K562 (cell line): ENCODE data around the gene C10orf143. TPM values are rescaled to one million over a fixed set of nuclear protein-coding genes. Genes with fewer than 3 reads are reported as not detected.

ENCODE experiments used
- ATAC-seq: fragments of 200-7000 bp; cut with Tn5 transposase; 3 replicates; pipeline ENCODE4 v1.9.1; 2020; ENCODE audit warnings: moderate library complexity
- BruUV-seq: library from RNA; stranded (reverse); fragments of 400-500 nt; replicated peaks from 2 replicates; lab custom pipeline; 2021; lab: Mats Ljungman, UMichigan
- CTCF ChIA-PET: fragments of 300-600 bp; formaldehyde crosslinking; extraction: SDS; loops from one replicate; lab custom pipeline; 2021; ENCODE audit warnings: low intra/inter-chr PET ratio; lab: Yijun Ruan, JAX
- POLR2A ChIA-PET: fragments of 300-600, 350-650 bp; sonication (Branson Sonifier 250); formaldehyde crosslinking; extraction: SDS; loops from one replicate; lab custom pipeline; 2021; ENCODE audit warnings: antibody characterized with exemption, inconsistent platforms; lab: Yijun Ruan, JAX
- DNase-seq, 4 experiments: peaks; one replicate each; pipeline versions ENCODE4 v3.0.0 to v3.0.0-alpha.2; 2011 to 2018; ENCODE audit warnings: low spot score in 3 of 4, mixed read lengths in 3 of 4; ENCODE audit errors: extremely low read depth in 1 of 4
- FAIRE-seq: peaks from 2 replicates; lab custom pipeline; 2011; peaks lifted over from hg19 to GRCh38; lab: Jason Lieb, UNC
- H2AFZ ChIP-seq: 2 replicates; pipeline ENCODE4 v1.6.0; 2011; ENCODE audit warnings: low read depth, low read length, control low read depth, inconsistent platforms
- H3K27ac ChIP-seq: fragments of 200-600 bp; 3 replicates; pipeline ENCODE4 v1.8.0; 2011; ENCODE audit warnings: low read depth, mild to moderate bottlenecking, control low read depth, inconsistent platforms, low read length, moderate library complexity, mixed read lengths; ENCODE audit errors: extremely low read depth
- H3K27me3 ChIP-seq, 2 experiments: fragments of 300-600 bp in 1 of 2; 2 replicates in 1 of 2; 3 replicates in 1 of 2; pipeline versions ENCODE4 v1.6.0 to v1.8.0; 2011; ENCODE audit warnings: inconsistent platforms in 2 of 2, low read length in 2 of 2, mild to moderate bottlenecking in 1 of 2, mixed read lengths in 1 of 2, moderate library complexity in 1 of 2; ENCODE audit not compliant: control insufficient read depth in 2 of 2, insufficient read depth in 2 of 2
- H3K36me3 ChIP-seq: fragments of 300-600 bp; 3 replicates; pipeline ENCODE4 v1.8.0; 2011; ENCODE audit warnings: mild to moderate bottlenecking, low read length, inconsistent platforms; ENCODE audit not compliant: control insufficient read depth, insufficient read depth
- H3K4me1 ChIP-seq, 2 experiments: fragments of 200-600 bp in 1 of 2; replicated peaks in 1 of 2; 2 replicates in 1 of 2; 3 replicates in 1 of 2; pipeline versions ENCODE4 v1.5.1 to v1.8.0; 2011; ENCODE audit warnings: inconsistent platforms in 2 of 2, low read length in 2 of 2, mild to moderate bottlenecking in 1 of 2, mixed read lengths in 1 of 2, moderate library complexity in 1 of 2; ENCODE audit not compliant: control insufficient read depth in 2 of 2, insufficient read depth in 2 of 2
- H3K4me2 ChIP-seq: 2 replicates; pipeline ENCODE4 v1.6.1; 2011; ENCODE audit warnings: low read length, control low read depth, inconsistent platforms, mixed read lengths; ENCODE audit not compliant: insufficient read depth
- H3K4me3 ChIP-seq: fragments of 200-600 bp; sonication (generic), shearing (Covaris generic); 2 replicates; pipeline ENCODE4 v1.5.1; 2016; ENCODE audit warnings: control low read depth, inconsistent platforms
- H3K79me2 ChIP-seq: fragments of 200-600 bp; 3 replicates; pipeline ENCODE4 v1.8.0; 2011; ENCODE audit warnings: low read length, inconsistent platforms; ENCODE audit not compliant: control insufficient read depth, insufficient read depth
- H3K9ac ChIP-seq, 2 experiments: 2 replicates each; pipeline versions ENCODE4 v1.6.0 to v1.6.1; 2011; ENCODE audit warnings: low read depth in 2 of 2, low read length in 2 of 2, control low read depth in 1 of 2, inconsistent platforms in 1 of 2, mild to moderate bottlenecking in 1 of 2, mixed read lengths in 1 of 2; ENCODE audit not compliant: insufficient read depth in 1 of 2
- H3K9me1 ChIP-seq: one replicate; pipeline ENCODE4 v1.6.0; 2011; ENCODE audit warnings: inconsistent platforms, mild to moderate bottlenecking, low read length, moderate library complexity; ENCODE audit not compliant: control insufficient read depth, insufficient read depth
- H3K9me3 ChIP-seq: replicated peaks from 2 replicates; pipeline ENCODE4 v1.5.1; 2011; ENCODE audit warnings: low read depth, low read length, inconsistent platforms; ENCODE audit not compliant: control insufficient read depth, insufficient read depth
- H4K20me1 ChIP-seq: replicated peaks from 2 replicates; pipeline ENCODE4 v1.6.1; 2011; ENCODE audit warnings: low read length, inconsistent platforms, mixed read lengths; ENCODE audit not compliant: control insufficient read depth, insufficient read depth
- EP300 ChIP-seq: IDR thresholded peaks from 2 replicates; pipeline ENCODE4 v1.6.1; 2012; ENCODE audit warnings: low read length, improper control_type of control experiment
- FIP1L1 ChIP-seq: fragments of 200-400 bp; formaldehyde crosslinking; IDR thresholded peaks from 2 replicates; pipeline ENCODE4 v1.6.1; 2018; ENCODE audit warnings: mild to moderate bottlenecking, low read depth, low read length; ENCODE audit not compliant: poor library complexity, severe bottlenecking
- HDAC6 ChIP-seq: IDR thresholded peaks from 2 replicates; pipeline ENCODE4 v1.6.1; 2012; ENCODE audit warnings: low read depth, mild to moderate bottlenecking, control low read depth, inconsistent platforms, low read length, moderate library complexity
- ILF3 ChIP-seq: fragments of 450-650 bp; IDR thresholded peaks from 2 replicates; pipeline ENCODE4 v1.6.1; 2018; ENCODE audit warnings: antibody characterized with exemption, mild to moderate bottlenecking, moderate library complexity, borderline replicate concordance
- JUNB ChIP-seq: fragments of 450-650 bp; formaldehyde crosslinking; conservative IDR thresholded peaks from 2 replicates; pipeline ENCODE4 v1.4.0; 2020; ENCODE audit warnings: mild to moderate bottlenecking
- NBN ChIP-seq: fragments of 450-650 bp; IDR thresholded peaks from 2 replicates; pipeline ENCODE4 v1.6.1; 2016; ENCODE audit warnings: low read depth, mild to moderate bottlenecking
- ZNF140 ChIP-seq: fragments of 250-450 bp; sonication (Bioruptor Pico); IDR thresholded peaks from 2 replicates; pipeline ENCODE4 v1.8.0; 2021; ENCODE audit warnings: moderate library complexity, mild to moderate bottlenecking, inconsistent platforms
- ZNF143 ChIP-seq: sonication (generic); formaldehyde crosslinking; IDR thresholded peaks from 2 replicates; pipeline ENCODE4 v1.9.0; 2022; ENCODE audit warnings: mild to moderate bottlenecking, missing genetic modification reagents
- WGBS: fragments of 100-300 bp; shearing (Covaris generic); methylation state at CpG from one replicate; pipeline ENCODE4 v1.1.6; 2016; ENCODE audit warnings: low coverage, mixed read lengths; ENCODE audit not compliant: insufficient coverage; ENCODE audit errors: missing lambda C conversion rate; 5-methylcytosine and 5-hydroxymethylcytosine counted together
- in situ Hi-C: fragments of 300-500 bp; cut with MboI; formaldehyde crosslinking; loops from 4 replicates; pipeline ENCODE4 v1.15.0; 2018; ENCODE audit warnings: inconsistent platforms, mixed read lengths
- intact Hi-C: fragments of 100-400 bp; cut with micrococcal nuclease; formaldehyde crosslinking; loops from 2 replicates; pipeline ENCODE4 v1.14.2; 2022
- polyA plus RNA-seq, 8 experiments: library from polyadenylated mRNA; depleted of rRNA in 4 of 8; stranded (reverse) in 5 of 8; unstranded in 3 of 8; fragments of >200 nt; fragmentation: Nextera tagmentation in 2 of 8; fragmentation: Illumina TruSeq in 1 of 8; extraction: Ambion mirVana in 2 of 8; extraction: Trizol in 1 of 8; gene quantifications; 2 replicates each; pipeline versions ENCODE4 v1.2.1 to v1.2.3, GENCODE V29; 2011 to 2014; ENCODE audit warnings: inconsistent platforms in 1 of 8, missing spikeins in 1 of 8
- total RNA-seq, 7 experiments: library from RNA; depleted of rRNA in 6 of 7; stranded (reverse); fragments of >200 nt in 6 of 7; fragmentation: Illumina TruSeq in 2 of 7; extraction: Trizol in 2 of 7; gene quantifications; 2 replicates each; pipeline versions ENCODE4 v1.2.1 to v1.2.3, GENCODE V29; 2011 to 2021; ENCODE audit warnings: low replicate concordance in 1 of 7
- TF ChIP-seq, protein P1 (sequence below), 2 experiments: fragments of 450-650 bp; formaldehyde crosslinking in 1 of 2; IDR thresholded peaks; 2 replicates each; pipeline versions ENCODE4 v1.4.0 to v1.6.1; 2014 to 2020; ENCODE audit warnings: mild to moderate bottlenecking in 2 of 2, borderline replicate concordance in 1 of 2, low read depth in 1 of 2
- TF ChIP-seq, protein P2 (sequence below): sonication (generic); formaldehyde crosslinking; IDR thresholded peaks from 2 replicates; pipeline ENCODE4 v1.8.0; 2022; ENCODE audit warnings: mild to moderate bottlenecking, missing genetic modification reagents, borderline replicate concordance
- TF ChIP-seq, protein P3 (sequence below): fragments of 450-650 bp; formaldehyde crosslinking; IDR thresholded peaks from 2 replicates; pipeline ENCODE4 v1.4.0; 2020; ENCODE audit warnings: mild to moderate bottlenecking

C10orf143 gene
- total and polyA plus RNA-seq, 9 of the 15 experiments (the other 6 are each of a cell fraction or from before 2014, with no cell fraction given), result 0.07 to 0.42 (median 0.25) TPM; not detected in 2

DNA sequence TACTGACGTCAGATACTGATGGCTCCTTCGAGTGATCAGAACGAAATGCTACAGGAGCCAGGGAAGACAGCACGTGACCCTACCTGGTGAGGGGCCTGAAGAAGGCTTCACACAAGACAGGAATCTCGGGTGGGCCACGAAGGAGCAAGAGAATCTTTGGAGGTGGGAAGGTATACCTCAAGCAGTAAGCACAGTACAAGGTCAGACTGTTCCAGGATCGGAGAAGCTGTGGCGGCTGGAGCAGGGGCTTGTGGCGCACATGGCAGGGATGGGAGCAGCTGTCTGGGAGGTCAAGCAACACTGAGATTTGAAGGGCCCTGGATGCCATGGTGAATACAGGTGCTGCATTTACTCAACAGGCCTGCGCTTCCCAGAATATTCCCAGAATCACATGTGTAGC lies 45.4 kb downstream of the C10orf143 start:
- ChIA-PET CTCF (no interaction called here), POLR2A (no interaction called here)
- no peak overlapping the region for H3K4me2 ChIP-seq
- no peaks in the 10 kb centered on the region for H3K9me3 ChIP-seq
- no peak overlapping the region for H3K27ac ChIP-seq
- DNase-seq, result no peak
- H3K79me2 ChIP-seq, result no peaks in the 10 kb centered on the region
- no peak for ATAC-seq
- H3K27me3 ChIP-seq, result peaks cover 2 to 27% of the 10 kb centered on the region in 2 experiments; a peak in 3 of 5 replicates
- intact Hi-C loops, result no loop called here
- H3K4me1 ChIP-seq, result no peaks in the 10 kb centered on the region
- 2% methylated on average over 9 of the region's 10 CpGs for WGBS
- no peak overlapping the region for H3K9ac ChIP-seq
- BruUV-seq, result no TSS peak
- no peaks in the 10 kb centered on the region for H4K20me1 ChIP-seq
- FAIRE-seq, result no peak
- H3K4me3 ChIP-seq, result no peak overlapping the region
- H3K9me1 ChIP-seq, result no peaks in the 10 kb centered on the region
- in situ Hi-C loops, result no loop called here
- no peaks in the 10 kb centered on the region for H3K36me3 ChIP-seq
- no peak overlapping the region for H2AFZ ChIP-seq
- TF ChIP-seq, protein P1, sequence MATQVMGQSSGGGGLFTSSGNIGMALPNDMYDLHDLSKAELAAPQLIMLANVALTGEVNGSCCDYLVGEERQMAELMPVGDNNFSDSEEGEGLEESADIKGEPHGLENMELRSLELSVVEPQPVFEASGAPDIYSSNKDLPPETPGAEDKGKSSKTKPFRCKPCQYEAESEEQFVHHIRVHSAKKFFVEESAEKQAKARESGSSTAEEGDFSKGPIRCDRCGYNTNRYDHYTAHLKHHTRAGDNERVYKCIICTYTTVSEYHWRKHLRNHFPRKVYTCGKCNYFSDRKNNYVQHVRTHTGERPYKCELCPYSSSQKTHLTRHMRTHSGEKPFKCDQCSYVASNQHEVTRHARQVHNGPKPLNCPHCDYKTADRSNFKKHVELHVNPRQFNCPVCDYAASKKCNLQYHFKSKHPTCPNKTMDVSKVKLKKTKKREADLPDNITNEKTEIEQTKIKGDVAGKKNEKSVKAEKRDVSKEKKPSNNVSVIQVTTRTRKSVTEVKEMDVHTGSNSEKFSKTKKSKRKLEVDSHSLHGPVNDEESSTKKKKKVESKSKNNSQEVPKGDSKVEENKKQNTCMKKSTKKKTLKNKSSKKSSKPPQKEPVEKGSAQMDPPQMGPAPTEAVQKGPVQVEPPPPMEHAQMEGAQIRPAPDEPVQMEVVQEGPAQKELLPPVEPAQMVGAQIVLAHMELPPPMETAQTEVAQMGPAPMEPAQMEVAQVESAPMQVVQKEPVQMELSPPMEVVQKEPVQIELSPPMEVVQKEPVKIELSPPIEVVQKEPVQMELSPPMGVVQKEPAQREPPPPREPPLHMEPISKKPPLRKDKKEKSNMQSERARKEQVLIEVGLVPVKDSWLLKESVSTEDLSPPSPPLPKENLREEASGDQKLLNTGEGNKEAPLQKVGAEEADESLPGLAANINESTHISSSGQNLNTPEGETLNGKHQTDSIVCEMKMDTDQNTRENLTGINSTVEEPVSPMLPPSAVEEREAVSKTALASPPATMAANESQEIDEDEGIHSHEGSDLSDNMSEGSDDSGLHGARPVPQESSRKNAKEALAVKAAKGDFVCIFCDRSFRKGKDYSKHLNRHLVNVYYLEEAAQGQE (IDR thresholded peaks at IDR 0.05; ENCODE audit: borderline replicate concordance), result no peak
- TF ChIP-seq, protein P1 (CRISPR knock-in tag; IDR thresholded peaks at IDR 0.05; ENCODE audit: low read depth), result no peak
- TF ChIP-seq JUNB (no peak), HDAC6 (no peak), FIP1L1 (no peak), ILF3 (no peak), ZNF140 (CRISPR knock-in tag) (no peak), NBN (no peak), EP300 (no peak), ZNF143 (no peak)
- TF ChIP-seq, protein P2, sequence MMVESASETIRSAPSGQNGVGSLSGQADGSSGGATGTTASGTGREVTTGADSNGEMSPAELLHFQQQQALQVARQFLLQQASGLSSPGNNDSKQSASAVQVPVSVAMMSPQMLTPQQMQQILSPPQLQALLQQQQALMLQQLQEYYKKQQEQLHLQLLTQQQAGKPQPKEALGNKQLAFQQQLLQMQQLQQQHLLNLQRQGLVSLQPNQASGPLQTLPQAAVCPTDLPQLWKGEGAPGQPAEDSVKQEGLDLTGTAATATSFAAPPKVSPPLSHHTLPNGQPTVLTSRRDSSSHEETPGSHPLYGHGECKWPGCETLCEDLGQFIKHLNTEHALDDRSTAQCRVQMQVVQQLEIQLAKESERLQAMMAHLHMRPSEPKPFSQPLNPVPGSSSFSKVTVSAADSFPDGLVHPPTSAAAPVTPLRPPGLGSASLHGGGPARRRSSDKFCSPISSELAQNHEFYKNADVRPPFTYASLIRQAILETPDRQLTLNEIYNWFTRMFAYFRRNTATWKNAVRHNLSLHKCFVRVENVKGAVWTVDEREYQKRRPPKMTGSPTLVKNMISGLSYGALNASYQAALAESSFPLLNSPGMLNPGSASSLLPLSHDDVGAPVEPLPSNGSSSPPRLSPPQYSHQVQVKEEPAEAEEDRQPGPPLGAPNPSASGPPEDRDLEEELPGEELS (CRISPR knock-in tag), result no peak
- TF ChIP-seq, protein P3, sequence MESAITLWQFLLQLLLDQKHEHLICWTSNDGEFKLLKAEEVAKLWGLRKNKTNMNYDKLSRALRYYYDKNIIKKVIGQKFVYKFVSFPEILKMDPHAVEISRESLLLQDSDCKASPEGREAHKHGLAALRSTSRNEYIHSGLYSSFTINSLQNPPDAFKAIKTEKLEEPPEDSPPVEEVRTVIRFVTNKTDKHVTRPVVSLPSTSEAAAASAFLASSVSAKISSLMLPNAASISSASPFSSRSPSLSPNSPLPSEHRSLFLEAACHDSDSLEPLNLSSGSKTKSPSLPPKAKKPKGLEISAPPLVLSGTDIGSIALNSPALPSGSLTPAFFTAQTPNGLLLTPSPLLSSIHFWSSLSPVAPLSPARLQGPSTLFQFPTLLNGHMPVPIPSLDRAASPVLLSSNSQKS (CRISPR knock-in tag), result no peak
